ENCODE measurements around the gene CYP20A1. TPM values are rescaled to one million over a fixed set of nuclear protein-coding genes. Genes with fewer than 3 reads are reported as not detected.

Gene CYP20A1
- total RNA-seq, 6 experiments from 2014 or later, result 18.0 to 20.3 (median 18.4) TPM

DNA sequence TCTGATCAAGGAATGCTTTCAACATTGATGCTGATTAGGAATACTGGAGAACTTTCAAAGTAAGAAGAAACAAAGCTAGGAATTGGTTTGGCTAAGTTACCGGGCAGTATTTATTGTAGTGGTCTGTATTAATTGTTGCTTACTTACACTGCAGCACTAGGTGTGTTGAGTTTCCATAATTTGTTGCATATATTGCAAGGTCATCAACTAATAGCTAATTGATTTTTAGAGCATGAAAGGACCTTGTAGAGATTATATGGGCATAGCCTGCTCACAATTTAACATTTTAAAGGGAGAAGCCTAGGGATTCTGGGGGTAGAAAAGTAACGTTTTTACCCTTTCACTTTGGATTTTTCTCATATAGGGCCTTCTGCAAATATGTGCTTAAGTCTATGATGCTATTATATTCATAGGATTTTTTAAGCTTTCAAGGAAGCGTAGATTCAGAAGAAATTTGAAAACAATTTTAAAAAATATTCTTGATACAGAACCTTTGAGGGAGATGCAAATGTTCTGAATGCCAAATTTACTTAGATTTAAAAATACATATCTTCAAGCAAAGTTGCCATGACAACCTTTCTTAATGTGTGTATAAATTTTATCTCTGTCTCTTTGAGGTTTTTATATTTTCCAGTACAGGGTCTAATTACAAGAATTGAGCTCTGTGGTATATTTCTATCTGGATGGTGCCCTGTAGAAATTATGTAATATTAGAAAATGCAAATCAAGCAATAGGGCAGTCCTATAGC, 72.0 kb downstream of the CYP20A1 start:
- TF ChIP-seq, protein P1, sequence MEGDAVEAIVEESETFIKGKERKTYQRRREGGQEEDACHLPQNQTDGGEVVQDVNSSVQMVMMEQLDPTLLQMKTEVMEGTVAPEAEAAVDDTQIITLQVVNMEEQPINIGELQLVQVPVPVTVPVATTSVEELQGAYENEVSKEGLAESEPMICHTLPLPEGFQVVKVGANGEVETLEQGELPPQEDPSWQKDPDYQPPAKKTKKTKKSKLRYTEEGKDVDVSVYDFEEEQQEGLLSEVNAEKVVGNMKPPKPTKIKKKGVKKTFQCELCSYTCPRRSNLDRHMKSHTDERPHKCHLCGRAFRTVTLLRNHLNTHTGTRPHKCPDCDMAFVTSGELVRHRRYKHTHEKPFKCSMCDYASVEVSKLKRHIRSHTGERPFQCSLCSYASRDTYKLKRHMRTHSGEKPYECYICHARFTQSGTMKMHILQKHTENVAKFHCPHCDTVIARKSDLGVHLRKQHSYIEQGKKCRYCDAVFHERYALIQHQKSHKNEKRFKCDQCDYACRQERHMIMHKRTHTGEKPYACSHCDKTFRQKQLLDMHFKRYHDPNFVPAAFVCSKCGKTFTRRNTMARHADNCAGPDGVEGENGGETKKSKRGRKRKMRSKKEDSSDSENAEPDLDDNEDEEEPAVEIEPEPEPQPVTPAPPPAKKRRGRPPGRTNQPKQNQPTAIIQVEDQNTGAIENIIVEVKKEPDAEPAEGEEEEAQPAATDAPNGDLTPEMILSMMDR (IDR thresholded peaks at IDR 0.05), result no peak
- Mint-ChIP-seq H3K4me3 (no peak overlapping the region), H3K27ac (no peak overlapping the region), H3K27me3 (ENCODE audit: insufficient read depth) (peaks cover 2% of the 10 kb centered on the region), H3K36me3 (ENCODE audit: low read depth) (peaks cover 27% of the 10 kb centered on the region), H3K4me1 (ENCODE audit: low read depth) (peaks cover 8% of the 10 kb centered on the region), H3K9me3 (no peaks in the 10 kb centered on the region)
- no peak for DNase-seq

DNA sequence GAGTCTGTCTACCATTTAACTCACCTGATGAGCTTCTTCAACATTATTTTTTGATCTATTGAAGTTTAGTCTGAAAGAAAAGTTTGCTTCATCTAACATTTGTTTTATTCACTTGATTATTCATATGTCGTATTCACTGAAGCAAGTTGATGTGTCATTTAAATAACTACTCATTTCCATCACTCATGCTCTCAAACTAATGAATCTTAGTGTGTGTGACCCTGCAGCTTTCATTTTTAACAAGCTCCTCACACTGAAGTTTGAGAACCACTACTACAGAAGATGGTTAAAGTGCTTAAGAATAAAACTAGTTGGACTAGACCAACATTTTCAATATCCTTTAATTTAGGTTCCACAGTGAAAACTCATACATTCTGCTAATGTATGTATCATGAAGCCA, 87.5 kb downstream of the CYP20A1 start:
- DNase-seq, result no peak
- peaks cover 31% of the 10 kb centered on the region for H3K4me1 Mint-ChIP-seq (ENCODE audit: low read depth)
- H3K27ac Mint-ChIP-seq, result no peak overlapping the region
- no peaks in the 10 kb centered on the region for H3K27me3 Mint-ChIP-seq (ENCODE audit: insufficient read depth)
- no peak overlapping the region for H3K4me3 Mint-ChIP-seq
- H3K9me3 Mint-ChIP-seq, result no peaks in the 10 kb centered on the region
- TF ChIP-seq, protein P1 (IDR thresholded peaks at IDR 0.05), result no peak
- peaks cover 15% of the 10 kb centered on the region; the same call in 1 of the 2 replicates for H3K36me3 Mint-ChIP-seq (ENCODE audit: low read depth)

DNA sequence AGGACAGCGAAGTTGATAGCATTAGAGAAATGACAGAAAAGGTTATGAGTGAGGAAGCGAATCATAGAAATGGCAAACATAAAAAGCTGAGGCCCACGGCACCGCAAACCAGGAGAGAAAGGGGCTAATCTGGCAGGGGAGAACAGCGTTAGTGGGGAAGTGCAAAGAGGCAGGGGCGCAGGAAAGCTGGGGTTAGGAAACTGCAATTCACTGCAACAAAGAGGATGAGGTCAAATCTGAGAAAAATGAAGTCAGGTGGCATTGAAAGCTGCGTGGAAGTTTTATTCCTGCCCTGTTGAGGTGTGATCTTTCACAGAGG, 88.7 kb downstream of the CYP20A1 start:
- Mint-ChIP-seq H3K9me3 (no peaks in the 10 kb centered on the region), H3K4me3 (peak overlapping the region; percentile 88), H3K27ac (peak overlapping the region; percentile 89), H3K36me3 (ENCODE audit: low read depth) (peaks cover 15% of the 10 kb centered on the region; the same call in 1 of the 2 replicates), H3K27me3 (ENCODE audit: insufficient read depth) (no peaks in the 10 kb centered on the region), H3K4me1 (ENCODE audit: low read depth) (peaks cover 31% of the 10 kb centered on the region)
- DNase-seq, result no peak
- TF ChIP-seq, protein P1 (IDR thresholded peaks at IDR 0.05), result no peak

DNA sequence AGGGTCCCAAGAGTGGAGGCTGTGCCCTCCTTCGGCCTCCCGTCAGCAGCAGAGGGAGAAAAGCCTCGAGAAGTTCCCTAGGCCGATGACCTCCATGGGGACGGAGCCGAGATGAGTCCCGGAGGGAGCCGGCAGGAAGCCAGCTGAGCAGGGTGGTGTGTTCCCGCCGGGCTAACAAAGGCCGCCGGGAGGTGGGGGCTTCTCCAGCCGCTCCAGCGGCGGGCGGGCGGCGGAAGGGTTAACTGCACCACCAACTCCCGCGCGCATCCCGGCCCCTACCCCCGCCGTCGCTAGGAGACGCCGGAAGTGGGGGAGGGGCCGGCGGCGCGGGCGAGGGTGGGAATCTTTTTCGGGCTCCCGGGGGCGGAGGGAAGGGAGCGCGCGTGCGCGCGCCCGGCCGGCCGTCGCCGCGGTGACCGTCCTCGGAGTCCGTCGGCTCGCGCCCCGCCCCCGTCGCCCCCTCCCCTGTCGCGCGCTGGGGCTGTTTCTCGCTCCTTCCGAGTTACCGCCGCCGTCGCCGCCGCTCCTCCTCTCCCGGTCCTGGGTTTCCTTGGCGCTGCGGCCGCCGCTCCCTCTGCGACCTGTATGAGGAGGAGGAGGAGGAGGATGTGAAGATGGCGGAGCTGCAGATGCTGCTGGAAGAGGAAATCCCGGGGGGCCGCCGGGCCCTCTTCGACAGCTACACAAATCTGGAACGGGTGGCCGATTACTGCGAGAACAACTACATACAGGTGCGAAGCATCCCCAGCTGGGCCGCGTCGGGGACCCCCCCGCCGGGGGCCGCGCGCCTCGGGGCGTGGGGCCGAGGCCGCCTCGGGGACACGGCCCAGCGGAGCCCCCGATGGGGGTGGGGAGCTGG, 89.3 kb downstream of the CYP20A1 start, which contains the start of gene ABI2:
Gene ABI2, plus strand, starts transcription at position 494 of the 859 bp plus-strand sequence. Its CDS starts 121 bp downstream, at position 615.
- Mint-ChIP-seq H3K27ac (peak within 1 kb of the TSS; percentile 90), H3K4me3 (peak within 1 kb of the TSS; percentile 95), H3K9me3 (no peaks in the 10 kb centered on the region), H3K4me1 (ENCODE audit: low read depth) (peaks cover 33% of the 10 kb centered on the region), H3K27me3 (ENCODE audit: insufficient read depth) (no peaks in the 10 kb centered on the region), H3K36me3 (ENCODE audit: low read depth) (peaks cover 15% of the 10 kb centered on the region; the same call in 1 of the 2 replicates)
- TF ChIP-seq, protein P1 (IDR thresholded peaks at IDR 0.05), result no peak
- peak; percentile 58 for DNase-seq

DNA sequence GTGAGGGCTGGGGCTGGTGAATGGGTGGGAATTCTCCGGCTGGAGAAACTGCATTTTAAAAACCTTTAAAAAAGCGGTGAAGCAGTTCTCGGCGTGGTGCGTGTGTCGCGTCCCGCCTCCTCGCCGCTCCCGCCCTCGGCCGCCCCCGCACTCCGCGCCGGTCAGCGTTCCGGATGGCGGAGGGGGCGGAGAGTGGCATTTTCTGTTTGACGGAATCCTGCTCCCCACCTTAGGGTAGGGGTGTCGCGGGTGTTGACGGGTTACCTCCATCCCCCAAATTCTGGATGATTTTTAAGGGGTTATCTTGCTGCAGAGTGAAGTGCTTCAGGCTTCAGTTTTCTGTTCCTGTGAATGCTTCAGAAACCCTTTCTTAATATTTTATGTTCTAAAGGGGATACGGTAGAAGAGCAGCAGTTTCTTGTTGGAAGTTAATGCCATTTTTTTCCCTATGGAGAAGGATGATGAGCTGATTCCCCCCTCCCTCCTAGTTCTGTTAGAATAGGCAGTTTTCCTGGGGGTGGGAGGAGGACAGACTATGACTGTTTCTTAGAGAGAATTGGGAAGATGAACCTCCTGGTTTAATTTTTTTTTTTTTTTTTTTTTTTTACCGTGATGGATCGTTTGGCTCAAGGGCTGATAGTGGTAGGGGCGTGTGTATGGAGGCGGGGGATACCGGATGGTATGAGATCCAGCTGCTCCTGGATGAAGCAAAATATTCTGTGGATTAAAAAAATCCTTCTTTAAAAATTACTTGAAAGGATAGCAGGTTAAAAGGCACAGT, 90.1 kb downstream of the CYP20A1 start:
- H3K36me3 Mint-ChIP-seq (ENCODE audit: low read depth), result peaks cover 15% of the 10 kb centered on the region; the same call in 1 of the 2 replicates
- peak; percentile 10 for DNase-seq
- H3K9me3 Mint-ChIP-seq, result no peaks in the 10 kb centered on the region
- TF ChIP-seq, protein P1 (IDR thresholded peaks at IDR 0.05), result no peak
- no peaks in the 10 kb centered on the region for H3K27me3 Mint-ChIP-seq (ENCODE audit: insufficient read depth)
- H3K4me1 Mint-ChIP-seq (ENCODE audit: low read depth), result peaks cover 37% of the 10 kb centered on the region
- H3K27ac Mint-ChIP-seq, result peak overlapping the region; percentile 90
- H3K4me3 Mint-ChIP-seq, result peak overlapping the region; percentile 95
